Stimulated activated CD4-positive, alpha-beta T cell treated with anti-CD3 and anti-CD28 coated beads, Interleukin-12 subunit alpha, Interleukin-12 subunit beta, amount 100 ng/mL, for 4 hours (primary cell): ENCODE data around the gene FBXO44.
"Not testable (repeated sequence)": the region's sequence is repeated elsewhere in the genome, so short reads cannot be mapped to it uniquely, and the experiment has no call there.

Experiments used
- DNase-seq: peaks from one replicate; pipeline ENCODE4 v3.0.0-alpha.2; 2020

FBXO44 gene

GRCh38 chr1:11654137-11654938 lies at the start of gene FBXO44, which contains the start of gene FBXO2:
Gene FBXO44, plus strand, starts transcription at chr1:11654877. Its CDS starts 959 bp downstream, at chr1:11655836.
Gene FBXO2, minus strand, starts transcription at chr1:11654429. Its CDS starts 89 bp downstream, at chr1:11654340.
- DNase-seq: peak; percentile 73

GRCh38 chr1:11606775-11607174 lies 47.9 kb upstream of the FBXO44 start:
- DNase-seq: no peak

- not testable (repeated sequence) for DNase-seq
Measured at GRCh38 chr1:11608596-11609130, 46.0 kb upstream of the FBXO44 start.

- not testable (repeated sequence) for DNase-seq
Measured at GRCh38 chr1:11609378-11609777, 45.3 kb upstream of the FBXO44 start.

- no peak for DNase-seq
Measured at GRCh38 chr1:11610629-11611180, 44.0 kb upstream of the FBXO44 start.

- no peak for DNase-seq
Measured at GRCh38 chr1:11611638-11612327, 42.9 kb upstream of the FBXO44 start.

- DNase-seq: no peak
Measured at GRCh38 chr1:11613347-11613746, 41.3 kb upstream of the FBXO44 start.

GRCh38 chr1:11615090-11615489 lies 39.6 kb upstream of the FBXO44 start:
- DNase-seq: no peak

GRCh38 chr1:11616766-11617165 lies 37.9 kb upstream of the FBXO44 start:
- no peak for DNase-seq

GRCh38 chr1:11617314-11617713 lies 37.4 kb upstream of the FBXO44 start:
- DNase-seq: no peak

- DNase-seq: no peak
Measured at GRCh38 chr1:11617741-11618140, 36.9 kb upstream of the FBXO44 start.

GRCh38 chr1:11620405-11620804 lies 34.3 kb upstream of the FBXO44 start:
- DNase-seq: no peak

GRCh38 chr1:11620924-11621323 lies 33.8 kb upstream of the FBXO44 start:
- no peak for DNase-seq

- no peak for DNase-seq
Measured at GRCh38 chr1:11622398-11622797, 32.3 kb upstream of the FBXO44 start.

- DNase-seq: no peak
Measured at GRCh38 chr1:11623702-11624101, 31.0 kb upstream of the FBXO44 start.

GRCh38 chr1:11626551-11626950 lies 28.1 kb upstream of the FBXO44 start:
- no peak for DNase-seq

- DNase-seq: no peak
Measured at GRCh38 chr1:11628767-11629166, 25.9 kb upstream of the FBXO44 start.

GRCh38 chr1:11629184-11630016 lies 25.3 kb upstream of the FBXO44 start:
- DNase-seq: no peak

GRCh38 chr1:11634365-11635192 lies 20.1 kb upstream of the FBXO44 start:
- no peak for DNase-seq

- DNase-seq: no peak
Measured at GRCh38 chr1:11638121-11638520, 16.6 kb upstream of the FBXO44 start.

- no peak for DNase-seq
Measured at GRCh38 chr1:11639372-11639771, 15.3 kb upstream of the FBXO44 start.

GRCh38 chr1:11640101-11640500 lies 14.6 kb upstream of the FBXO44 start:
- no peak for DNase-seq
